Measurements from ENCODE around the gene GTF2B.
A peak's percentile ranks its signal among the peaks of the same experiment; 100 is the strongest.
"Not testable (repeated sequence)": the region's sequence is repeated elsewhere in the genome, so short reads cannot be mapped to it uniquely, and the experiment has no call there.

GTF2B gene, protein sequence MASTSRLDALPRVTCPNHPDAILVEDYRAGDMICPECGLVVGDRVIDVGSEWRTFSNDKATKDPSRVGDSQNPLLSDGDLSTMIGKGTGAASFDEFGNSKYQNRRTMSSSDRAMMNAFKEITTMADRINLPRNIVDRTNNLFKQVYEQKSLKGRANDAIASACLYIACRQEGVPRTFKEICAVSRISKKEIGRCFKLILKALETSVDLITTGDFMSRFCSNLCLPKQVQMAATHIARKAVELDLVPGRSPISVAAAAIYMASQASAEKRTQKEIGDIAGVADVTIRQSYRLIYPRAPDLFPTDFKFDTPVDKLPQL

DNA sequence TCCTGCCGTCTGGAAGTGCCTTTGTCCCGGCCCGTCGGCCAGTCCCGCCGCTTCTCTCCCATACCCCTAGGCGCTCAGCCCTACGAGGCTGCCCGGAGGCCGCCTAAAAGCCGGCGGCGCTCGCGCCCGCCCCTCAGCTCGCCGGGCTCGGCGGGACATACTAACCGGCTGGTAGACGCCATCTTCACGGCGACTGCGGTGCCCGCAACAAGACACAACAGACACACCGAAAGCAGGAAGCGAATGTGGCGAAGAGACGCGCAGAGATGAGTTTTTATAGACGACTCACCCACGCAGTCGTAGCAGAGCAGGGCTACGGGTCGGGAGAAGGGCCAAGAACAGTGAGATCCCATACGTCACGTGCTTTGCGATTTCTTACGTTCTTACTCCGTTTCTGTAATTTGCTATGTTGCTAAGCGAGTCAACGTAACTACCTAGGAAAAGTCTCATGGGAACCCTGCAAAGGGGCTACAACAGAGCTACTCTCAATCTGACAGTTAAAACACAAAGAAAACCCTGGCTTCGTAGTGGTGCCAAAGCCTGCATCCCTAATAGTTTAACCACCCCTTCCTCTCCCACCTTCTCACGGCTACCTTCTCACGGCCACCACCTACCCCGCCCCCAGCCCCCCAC is at the start of gene GTF2B:
Gene GTF2B (minus strand): TSS at position 250 of the 633 bp plus-strand sequence. CDS start 68 bp downstream, at position 182.
- DNase-seq = peak; percentile 91

DNA sequence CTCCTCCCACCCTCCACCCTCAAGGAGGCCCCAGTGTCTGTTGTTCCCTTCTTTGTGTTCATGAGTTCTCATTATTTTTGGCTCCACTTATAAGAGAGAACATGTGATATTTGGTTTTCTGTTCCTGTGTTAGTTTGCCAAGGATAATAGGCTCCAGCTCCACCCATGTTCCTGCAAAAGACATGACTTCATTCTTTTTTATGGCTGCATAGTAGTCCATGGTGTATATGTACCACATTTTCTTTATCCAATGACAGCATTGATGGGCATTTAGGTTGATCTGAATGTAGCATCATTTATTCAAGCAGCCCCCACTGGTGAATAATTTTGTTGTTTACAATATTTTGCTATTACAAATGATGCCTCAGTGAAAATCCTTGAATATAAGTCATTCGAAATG is 47.2 kb upstream of the GTF2B start:
- not testable (repeated sequence) for DNase-seq

DNA sequence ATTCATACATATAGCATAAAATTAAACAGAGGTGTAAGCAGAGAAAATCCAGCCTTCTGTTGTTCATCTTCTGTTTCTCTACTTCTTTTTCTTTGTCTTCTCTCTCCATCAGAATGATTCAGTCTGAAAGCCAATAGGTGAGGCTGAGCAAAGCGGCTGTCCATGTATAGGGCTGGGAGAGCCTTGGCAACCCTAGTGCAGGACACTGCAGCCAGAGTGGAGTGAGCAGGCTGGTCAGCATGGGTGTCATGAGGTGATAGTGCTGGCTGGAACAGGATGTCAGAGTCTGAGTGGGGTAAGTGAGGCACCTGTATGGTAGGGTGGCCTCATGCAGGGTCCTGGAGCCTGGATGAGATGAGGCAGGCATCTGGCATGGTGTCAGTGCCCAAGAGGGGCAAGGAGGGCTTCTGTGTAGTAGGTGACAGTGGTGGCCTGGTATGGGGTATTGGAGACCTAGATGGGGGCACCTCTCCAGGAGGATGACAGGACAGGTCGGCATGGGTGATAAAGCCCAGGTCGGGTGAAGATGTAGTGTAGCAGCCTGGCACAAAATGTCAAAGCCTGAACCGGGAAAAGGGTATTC is 45.5 kb upstream of the GTF2B start:
- DNase-seq = no peak

DNA sequence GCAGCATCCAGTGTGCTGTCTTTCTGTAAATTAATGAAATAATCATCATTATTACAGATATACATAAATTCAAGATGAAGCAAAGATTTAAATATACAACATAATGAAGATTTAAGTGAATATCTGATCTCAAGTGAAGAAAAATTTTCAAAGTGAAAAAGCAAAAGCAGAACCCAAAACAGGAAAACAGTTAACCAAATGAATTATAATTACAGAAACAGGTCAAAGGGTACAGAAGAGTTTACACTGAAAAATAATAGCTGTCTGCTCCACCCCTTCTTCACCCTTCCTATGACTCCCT is 44.8 kb upstream of the GTF2B start:
- DNase-seq = no peak

DNA sequence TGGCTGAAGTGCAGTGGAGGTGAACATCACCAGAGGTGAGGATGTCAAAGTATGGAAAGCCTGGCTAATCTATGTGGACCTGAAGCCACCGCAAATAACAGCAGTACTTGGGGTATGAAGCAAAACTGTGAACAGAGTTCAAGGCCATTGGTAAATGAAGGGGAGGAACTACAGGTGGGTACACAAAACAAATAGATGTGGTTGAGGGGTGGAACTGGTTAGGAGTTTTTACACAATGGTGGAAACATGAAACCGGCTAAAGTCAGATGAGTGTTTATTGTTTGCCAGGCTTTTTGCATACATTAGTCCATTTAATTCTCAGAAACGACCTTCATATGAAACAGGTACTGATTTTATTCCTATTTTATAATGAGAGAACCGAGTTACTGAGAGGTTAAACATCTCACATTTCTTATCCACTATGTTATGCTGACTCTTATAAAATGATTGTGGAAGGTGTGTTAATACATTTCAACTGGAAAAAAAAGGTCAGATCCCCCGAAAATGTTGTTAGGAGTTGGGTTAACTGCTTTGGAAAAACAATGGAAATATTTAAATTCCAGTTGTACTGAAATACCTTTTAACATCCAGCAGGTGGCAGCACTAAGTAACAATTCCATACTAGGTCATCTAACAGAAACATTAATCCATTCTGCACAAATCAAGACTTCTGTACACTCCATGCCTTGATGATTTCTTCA is 44.3 kb upstream of the GTF2B start:
- DNase-seq = no peak

GRCh38 chr1:88930176-88930575 is 38.8 kb upstream of the GTF2B start:
- not testable (repeated sequence) for DNase-seq

DNA sequence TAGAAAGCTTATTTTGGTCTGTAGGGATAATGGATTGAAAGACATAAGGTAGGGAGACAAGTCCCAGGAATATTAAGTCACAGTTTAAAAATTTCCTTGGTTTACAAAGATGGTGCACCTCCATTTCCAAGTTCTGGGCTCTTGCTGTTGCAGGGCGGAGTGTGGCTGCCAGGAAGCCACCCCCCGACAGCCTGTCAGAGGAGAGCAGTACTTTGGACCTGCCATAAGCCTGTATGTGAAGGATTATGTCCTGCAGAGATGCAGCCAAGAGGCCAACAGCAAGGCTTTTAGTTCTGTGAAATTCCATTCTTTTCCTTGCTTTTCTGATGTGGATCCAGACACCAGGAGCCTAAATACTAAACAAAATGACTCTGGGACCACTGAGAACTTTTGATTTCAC is 31.9 kb upstream of the GTF2B start:
- no peak for DNase-seq

DNA sequence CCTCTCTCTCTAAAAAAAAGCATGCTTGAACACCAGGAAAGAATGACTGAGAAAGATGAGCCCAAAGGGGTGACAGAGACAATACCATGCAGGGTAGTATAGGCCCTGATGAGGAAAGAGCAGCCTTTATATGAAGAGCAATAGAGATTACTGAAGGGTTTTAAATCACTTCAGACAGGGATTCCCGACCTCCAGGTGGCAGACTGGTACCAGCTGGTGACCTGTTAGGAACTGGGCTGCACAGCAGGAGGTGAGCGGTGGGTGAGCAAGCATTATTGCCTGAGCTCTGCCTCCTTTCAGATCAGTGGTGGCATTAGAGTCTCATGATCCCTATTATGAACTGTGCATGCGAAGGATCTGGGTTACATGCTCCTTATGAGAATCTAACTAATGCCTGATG is 30.8 kb upstream of the GTF2B start:
- no peak for DNase-seq

- DNase-seq = no peak
Observed at GRCh38 chr1:88920845-88921244, 29.5 kb upstream of the GTF2B start.

DNA sequence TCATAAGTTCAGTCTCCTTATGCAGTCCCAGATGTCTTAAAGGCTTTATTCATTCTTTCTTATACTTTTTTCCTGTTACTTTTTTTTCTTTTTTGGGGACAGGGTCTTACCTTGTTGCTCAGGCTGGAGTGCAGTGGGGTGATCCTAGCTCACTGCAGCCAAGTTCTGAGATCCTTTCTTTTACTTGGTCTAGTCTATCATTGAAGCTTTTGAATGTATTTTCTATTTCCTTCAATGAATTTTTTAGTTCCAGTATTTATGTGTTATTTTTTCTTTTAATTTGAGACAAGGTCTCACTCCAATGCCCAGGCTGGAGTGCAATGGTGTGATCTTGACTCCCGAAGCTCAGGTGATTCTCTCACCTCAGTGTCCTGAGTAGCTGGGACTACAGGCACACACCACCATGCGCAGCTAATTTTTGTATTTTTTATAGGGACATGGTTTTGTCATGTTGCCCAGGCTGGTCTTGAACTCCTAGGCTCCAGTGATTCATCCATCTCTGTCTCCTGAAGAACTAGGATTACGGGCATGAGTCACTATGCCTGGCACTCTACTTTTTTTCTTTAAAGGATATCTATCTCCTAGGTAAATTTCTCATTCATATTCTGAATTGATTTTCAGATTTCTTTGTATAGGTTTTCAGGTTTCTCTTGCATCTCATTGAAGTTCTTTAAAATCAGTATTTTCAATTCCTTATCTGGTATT is 26.1 kb upstream of the GTF2B start:
- DNase-seq = peak; percentile 8

- no peak for DNase-seq
Observed at GRCh38 chr1:88916883-88917282, 25.5 kb upstream of the GTF2B start.

- not testable (repeated sequence) for DNase-seq
Observed at GRCh38 chr1:88911800-88912199, 20.4 kb upstream of the GTF2B start.

- no peak for DNase-seq
Observed at GRCh38 chr1:88911161-88911560, 19.8 kb upstream of the GTF2B start.

DNA sequence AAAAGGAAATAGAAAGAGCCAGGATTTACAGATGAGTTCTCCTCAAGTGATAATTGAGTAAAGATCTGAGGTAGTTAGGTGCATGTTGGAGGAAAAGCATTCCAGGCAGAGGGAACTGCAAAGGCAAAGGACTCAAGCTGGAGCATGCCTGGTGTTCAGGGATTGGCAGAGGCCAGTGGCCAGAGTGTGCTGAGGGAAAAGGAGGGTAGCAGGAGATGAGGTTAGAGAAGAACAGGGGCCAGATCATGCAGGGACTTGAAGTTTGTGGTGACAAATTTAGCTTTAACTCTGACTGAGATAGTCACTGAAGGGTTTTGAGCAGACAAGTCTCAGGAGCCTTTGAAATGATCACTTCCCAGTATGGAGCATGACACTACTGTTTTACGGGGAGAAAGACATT is 19.0 kb upstream of the GTF2B start:
- DNase-seq = no peak

DNA sequence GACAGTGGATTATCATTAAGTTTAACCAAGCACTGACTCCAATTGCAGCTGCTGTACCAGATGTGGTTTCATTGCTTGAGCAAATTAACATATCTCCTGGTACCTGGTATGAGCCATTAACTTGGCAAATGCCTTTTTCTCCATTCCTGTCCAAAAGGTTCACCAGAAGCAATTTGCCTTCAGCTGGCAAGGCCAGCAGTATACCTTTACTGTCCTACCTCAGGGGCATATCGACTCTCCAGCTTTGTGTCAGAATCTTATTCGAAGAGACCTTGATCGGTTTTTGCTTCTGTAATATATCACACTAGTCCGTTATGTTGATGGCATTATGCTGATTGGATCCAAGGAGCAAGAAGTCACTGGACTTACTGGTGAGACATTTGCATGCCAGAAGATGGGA is 9.5 kb upstream of the GTF2B start:
- no peak for DNase-seq

- DNase-seq = no peak
Observed at GRCh38 chr1:88897070-88897730, 5.8 kb upstream of the GTF2B start.

- peak; percentile 89 for DNase-seq
Observed at GRCh38 chr1:88892357-88892877, 1.1 kb upstream of the GTF2B start.

- DNase-seq = no peak
Observed at GRCh38 chr1:88891951-88892340, 579 bp upstream of the GTF2B start.

- no peak for DNase-seq
Observed at GRCh38 chr1:88890791-88891317, 513 bp downstream of the GTF2B start.

DNA sequence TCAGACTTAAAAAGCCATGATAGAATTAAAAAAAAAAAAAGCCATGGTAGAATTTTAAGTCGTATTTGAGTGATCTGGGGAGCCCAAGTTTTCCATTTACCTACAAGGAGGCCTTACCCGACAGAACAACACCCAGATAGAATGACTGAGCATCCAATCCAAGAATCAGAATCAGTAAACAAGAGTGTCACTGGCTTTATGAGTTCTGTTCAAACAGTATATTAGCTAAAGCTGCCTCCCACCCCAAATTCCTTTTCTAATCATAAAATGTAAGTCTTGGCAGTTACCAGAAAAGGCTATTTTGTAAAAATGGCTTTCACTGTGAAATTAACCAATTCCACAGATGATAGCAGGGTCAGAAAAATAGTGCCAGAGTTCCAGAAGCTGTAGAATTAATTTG is 1.2 kb downstream of the GTF2B start:
- no peak for DNase-seq

DNA sequence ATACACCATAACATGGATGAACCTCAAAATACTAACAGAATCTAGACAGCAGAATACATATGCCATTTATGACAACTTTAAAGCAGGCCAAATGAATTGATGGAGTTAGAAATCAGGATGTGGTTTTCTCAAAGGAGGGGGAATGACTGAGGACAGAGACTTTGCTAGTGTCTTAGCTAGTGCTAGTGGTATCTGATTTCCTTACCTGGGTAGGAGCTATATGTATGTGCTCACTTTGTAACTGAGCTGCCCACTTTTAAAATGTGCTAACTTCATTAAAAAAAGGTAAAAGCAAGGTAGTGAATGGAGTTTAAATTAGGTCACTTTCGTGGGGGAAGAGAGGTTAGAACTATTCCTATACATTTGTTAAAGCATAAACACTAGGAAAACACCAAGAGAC is 2.6 kb downstream of the GTF2B start:
- DNase-seq = no peak

DNA sequence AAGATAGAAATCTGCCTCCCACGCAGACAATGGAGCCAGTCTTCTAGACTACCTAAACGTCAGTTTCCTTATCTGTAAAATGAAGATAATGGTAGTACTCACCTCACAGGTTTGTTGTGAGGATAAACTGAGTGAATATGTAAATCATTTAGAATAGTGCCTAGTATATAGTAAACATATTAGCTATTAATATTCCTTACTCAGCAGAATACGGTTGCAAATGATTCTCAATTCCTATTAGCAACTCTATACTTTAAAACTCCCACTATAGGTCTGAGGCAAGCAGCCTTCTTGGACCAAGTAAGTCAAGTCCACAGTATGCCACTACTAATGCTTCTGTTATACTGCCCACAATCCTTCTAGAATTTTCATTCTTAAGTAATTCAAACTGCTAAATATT is 5.4 kb downstream of the GTF2B start:
- no peak for DNase-seq

Data from NCI-H226 (cell line).